Kasumi-1 (cell line): ENCODE measurements around the gene DOCK7.

Source experiments
- DNase-seq, 2 experiments: peaks; one replicate each; lab custom pipeline; 2025; lab: John Stamatoyannopoulos, UW

DOCK7 gene

DNA sequence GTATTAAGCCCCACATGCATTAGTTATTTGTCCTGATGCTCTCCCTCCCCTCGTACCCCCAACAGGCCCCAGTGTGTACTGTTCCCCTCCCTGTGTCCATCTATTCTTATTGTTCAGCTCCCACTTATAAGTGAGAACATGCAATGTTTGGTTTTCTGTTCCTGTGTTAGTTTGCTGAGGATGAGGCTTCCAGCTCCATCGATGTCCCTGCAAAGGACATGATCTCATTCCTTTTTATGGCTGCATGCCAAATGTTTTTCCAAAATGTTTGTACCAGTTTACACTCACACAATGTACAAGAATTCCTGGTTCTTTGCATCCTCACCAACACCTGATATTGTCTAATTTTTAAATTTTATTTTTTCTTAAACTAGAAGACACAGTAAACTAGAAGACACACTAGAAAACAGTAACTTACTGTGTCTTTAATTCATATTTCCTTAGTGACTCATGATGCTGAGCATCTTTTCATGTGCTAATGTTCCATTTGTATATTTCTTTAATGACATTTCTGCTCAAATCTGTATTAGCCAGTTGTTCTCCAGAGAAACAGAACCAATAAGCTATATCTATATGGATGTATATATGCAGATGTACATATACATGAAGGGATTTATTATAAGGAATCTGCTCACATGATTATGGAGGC, 270.7 kb downstream of the DOCK7 start:
- no peak for DNase-seq

DNA sequence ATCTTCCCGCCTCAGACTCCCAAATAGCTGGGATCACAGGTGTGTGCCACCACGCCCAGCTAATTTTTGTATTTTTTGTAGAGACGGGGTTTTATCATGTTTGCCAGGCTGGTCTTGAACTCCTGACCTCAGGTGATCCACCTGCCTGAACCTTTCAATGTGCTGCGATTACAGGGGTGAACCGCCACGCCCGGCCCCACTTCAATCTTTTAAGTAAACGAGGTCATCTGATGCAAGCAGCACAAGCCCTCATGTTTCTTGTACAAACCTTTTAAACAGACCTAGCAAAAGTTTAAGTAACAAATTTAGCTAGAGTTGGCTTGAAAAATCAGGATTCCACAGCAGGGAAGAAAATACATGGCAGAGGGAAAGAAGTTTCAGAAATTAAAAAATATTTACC, 272.5 kb downstream of the DOCK7 start:
- no peak for DNase-seq

DNA sequence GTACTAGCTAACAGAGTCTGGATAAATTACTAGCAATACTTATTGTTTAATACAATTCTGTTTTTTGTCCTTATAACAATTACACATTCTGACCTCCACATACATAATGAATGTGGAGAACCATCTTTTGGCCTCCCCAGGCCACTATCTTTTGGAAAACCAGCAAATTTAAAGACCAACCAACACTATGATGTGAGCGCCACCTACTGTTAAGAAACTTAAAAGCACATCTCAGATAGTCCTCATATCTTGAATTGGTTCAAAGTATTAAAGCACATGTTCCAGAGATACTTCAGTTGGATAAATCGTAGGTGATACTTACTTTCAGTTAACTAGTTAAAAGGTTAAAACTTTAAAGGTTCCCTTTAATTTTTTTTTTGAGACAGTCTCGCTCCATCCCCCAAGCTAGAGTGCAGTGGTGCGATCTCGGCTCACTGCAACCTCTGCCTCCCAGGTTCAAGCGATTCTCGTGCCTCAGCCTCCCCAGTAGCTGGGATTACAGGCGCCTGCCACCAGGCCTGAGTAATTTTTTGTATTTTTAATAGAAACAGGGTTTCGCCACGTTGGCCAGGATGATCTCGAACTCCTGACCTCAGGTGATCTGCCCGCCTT, 280.7 kb downstream of the DOCK7 start:
- DNase-seq, result peak; percentile 63 to 75

DNA sequence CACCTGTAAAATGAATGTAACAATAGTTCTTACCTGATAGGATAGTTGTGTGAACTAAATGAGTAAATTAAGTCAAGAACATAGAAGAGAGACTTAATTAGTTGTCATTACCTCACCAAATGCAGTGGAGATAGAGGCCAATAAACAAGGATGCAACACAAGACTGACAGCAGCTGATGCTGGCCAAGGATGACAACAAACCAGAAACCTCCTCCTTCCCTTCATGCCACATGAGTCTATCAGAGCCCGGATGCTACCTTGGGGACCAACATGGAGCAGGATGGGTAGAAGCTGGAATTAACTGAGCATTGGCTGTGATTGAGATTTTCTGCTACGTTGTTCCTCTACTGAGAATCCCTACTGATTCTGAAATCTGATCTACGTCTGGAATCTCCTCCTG, 281.6 kb downstream of the DOCK7 start:
- DNase-seq, result no peak

DNA sequence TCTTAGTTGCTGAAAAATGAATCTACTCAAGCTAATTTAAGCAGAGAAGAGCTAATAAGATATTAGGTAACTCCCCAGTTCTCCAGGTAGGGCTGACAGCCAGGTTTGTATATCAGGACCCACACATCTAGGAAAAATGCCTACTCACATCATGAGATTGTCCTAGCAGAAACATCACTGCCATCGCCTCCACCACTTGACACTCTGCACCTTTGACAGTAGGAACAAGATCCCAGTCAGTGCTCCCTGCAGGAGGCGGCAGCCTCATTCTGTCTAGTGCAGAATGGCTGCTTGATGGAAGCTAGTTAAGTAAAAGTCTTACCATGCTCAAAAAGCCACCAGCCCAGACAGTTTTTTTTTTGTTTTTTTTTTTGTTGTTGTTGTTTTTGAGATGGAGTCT, 282.9 kb downstream of the DOCK7 start:
- no peak for DNase-seq
